ENCODE measurements around the gene UQCRC1. TPM values are rescaled to one million over a fixed set of nuclear protein-coding genes. Genes with fewer than 3 reads are reported as not detected.

Gene UQCRC1
- total RNA-seq, 1 experiment from 2014 or later, result 227 TPM

DNA sequence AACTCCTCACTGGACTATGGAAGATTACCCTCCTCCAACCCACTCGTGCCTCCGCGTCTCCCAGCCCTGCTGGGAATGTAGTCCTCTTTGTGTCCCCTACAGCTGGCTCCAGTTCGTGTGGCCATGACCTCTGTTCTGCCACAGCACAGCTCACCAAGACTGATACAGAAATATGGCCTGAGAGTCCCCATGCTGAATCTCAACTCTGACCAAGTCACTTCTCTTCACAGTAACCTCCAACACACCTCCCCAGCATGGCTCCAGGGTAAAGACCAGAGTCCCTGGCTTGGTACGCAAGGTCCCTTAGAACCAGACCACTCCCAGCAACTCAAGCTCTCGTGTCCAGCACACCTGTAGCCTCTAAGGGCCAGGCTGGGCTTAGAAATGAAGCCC lies 12.0 kb downstream of the UQCRC1 start:
- ChIA-PET POLR2A (no interaction called here), CTCF (no interaction called here)
- ATAC-seq (no peak), DNase-seq (ENCODE audit: low read depth, low spot score) (no peak)
- H3K36me3 ChIP-seq (ENCODE audit: control insufficient read depth, insufficient read depth, low read length), result no peaks in the 10 kb centered on the region
- H3K4me1 ChIP-seq (ENCODE audit: control insufficient read depth, insufficient read depth, low read length), result peaks cover 34% of the 10 kb centered on the region
- H3K27me3 ChIP-seq (ENCODE audit: control insufficient read depth, insufficient read depth, low read length), result no peaks in the 10 kb centered on the region
- no peak overlapping the region for H3K4me3 ChIP-seq (ENCODE audit: low read depth in 2 of 2, low read length in 2 of 2)
- BruUV-seq (replicated peaks), result no TSS peak
- in situ Hi-C loops (cut with HindIII; ENCODE audit: low pct_unique_long_range_greater_than_20kb, low sequenced_read_pairs), result no loop called here
- H3K27ac ChIP-seq (ENCODE audit: low read length), result no peak overlapping the region
- intact Hi-C loops (cut with micrococcal nuclease; ENCODE audit: unreplicated experiment), result no loop called here
- H3K9me3 ChIP-seq (ENCODE audit: control insufficient read depth, insufficient read depth, low read depth, low read length), result no peaks in the 10 kb centered on the region
- TF ChIP-seq, protein P1, sequence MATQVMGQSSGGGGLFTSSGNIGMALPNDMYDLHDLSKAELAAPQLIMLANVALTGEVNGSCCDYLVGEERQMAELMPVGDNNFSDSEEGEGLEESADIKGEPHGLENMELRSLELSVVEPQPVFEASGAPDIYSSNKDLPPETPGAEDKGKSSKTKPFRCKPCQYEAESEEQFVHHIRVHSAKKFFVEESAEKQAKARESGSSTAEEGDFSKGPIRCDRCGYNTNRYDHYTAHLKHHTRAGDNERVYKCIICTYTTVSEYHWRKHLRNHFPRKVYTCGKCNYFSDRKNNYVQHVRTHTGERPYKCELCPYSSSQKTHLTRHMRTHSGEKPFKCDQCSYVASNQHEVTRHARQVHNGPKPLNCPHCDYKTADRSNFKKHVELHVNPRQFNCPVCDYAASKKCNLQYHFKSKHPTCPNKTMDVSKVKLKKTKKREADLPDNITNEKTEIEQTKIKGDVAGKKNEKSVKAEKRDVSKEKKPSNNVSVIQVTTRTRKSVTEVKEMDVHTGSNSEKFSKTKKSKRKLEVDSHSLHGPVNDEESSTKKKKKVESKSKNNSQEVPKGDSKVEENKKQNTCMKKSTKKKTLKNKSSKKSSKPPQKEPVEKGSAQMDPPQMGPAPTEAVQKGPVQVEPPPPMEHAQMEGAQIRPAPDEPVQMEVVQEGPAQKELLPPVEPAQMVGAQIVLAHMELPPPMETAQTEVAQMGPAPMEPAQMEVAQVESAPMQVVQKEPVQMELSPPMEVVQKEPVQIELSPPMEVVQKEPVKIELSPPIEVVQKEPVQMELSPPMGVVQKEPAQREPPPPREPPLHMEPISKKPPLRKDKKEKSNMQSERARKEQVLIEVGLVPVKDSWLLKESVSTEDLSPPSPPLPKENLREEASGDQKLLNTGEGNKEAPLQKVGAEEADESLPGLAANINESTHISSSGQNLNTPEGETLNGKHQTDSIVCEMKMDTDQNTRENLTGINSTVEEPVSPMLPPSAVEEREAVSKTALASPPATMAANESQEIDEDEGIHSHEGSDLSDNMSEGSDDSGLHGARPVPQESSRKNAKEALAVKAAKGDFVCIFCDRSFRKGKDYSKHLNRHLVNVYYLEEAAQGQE (IDR thresholded peaks at IDR 0.05; ENCODE audit: insufficient read depth in 1 of 2, low read depth in 2 of 2, low read length in 1 of 2), result no peak
- no peak for TF ChIP-seq TCF7L2 (IDR thresholded peaks at IDR 0.05; ENCODE audit: low read depth, low read length)
- no peak for TF ChIP-seq SIN3A (IDR thresholded peaks at IDR 0.05; ENCODE audit: borderline replicate concordance, insufficient read depth, low read depth, low read length)
- TF ChIP-seq POLR2AphosphoS5 (IDR thresholded peaks at IDR 0.05; ENCODE audit: low read depth, low read length), result no peak
- TF ChIP-seq, protein P2, sequence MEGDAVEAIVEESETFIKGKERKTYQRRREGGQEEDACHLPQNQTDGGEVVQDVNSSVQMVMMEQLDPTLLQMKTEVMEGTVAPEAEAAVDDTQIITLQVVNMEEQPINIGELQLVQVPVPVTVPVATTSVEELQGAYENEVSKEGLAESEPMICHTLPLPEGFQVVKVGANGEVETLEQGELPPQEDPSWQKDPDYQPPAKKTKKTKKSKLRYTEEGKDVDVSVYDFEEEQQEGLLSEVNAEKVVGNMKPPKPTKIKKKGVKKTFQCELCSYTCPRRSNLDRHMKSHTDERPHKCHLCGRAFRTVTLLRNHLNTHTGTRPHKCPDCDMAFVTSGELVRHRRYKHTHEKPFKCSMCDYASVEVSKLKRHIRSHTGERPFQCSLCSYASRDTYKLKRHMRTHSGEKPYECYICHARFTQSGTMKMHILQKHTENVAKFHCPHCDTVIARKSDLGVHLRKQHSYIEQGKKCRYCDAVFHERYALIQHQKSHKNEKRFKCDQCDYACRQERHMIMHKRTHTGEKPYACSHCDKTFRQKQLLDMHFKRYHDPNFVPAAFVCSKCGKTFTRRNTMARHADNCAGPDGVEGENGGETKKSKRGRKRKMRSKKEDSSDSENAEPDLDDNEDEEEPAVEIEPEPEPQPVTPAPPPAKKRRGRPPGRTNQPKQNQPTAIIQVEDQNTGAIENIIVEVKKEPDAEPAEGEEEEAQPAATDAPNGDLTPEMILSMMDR (IDR thresholded peaks at IDR 0.05), result no peak

DNA sequence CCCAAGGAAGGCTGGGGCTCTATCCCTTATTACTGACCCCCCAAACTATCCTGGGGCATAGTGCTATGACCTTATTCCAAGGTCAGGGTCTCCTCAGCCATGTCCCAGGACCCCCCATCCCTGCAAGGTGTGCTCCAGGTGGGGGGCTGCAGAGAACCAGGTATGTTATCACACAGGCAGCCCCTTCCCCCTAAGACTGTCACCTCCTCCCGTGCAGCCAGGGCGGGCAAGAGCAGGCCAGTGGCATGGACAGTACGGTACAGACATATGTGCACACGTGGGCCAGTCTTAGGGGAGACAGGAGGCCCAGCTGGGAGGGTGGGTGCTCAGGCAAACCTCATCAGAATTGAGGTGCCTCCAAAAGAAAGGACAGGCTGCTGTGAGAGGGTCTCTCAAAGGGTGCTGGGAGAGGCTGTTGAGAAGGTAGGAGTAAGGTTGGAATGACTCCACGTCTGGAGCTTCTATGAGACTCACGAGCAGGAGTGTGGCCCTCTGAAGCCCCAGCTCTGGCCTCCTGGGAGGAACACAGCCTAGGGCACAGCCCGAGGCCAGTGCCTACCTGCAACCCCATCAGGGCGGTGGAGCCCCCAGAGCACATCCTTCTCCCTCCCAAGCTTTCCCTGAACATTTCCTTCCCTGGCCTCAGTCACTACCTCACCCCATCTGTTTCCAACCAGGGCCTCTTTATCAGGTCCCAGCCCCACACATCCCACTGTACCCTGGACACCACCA lies 12.6 kb downstream of the UQCRC1 start:
- intact Hi-C loops (cut with micrococcal nuclease; ENCODE audit: unreplicated experiment), result no loop called here
- H3K4me3 ChIP-seq (ENCODE audit: low read depth in 2 of 2, low read length in 2 of 2), result no peak overlapping the region
- peaks cover 34% of the 10 kb centered on the region for H3K4me1 ChIP-seq (ENCODE audit: control insufficient read depth, insufficient read depth, low read length)
- DNase-seq (ENCODE audit: low read depth, low spot score) (no peak), ATAC-seq (no peak)
- ChIA-PET CTCF (no interaction called here), POLR2A (no interaction called here)
- no peaks in the 10 kb centered on the region for H3K27me3 ChIP-seq (ENCODE audit: control insufficient read depth, insufficient read depth, low read length)
- H3K27ac ChIP-seq (ENCODE audit: low read length), result no peak overlapping the region
- H3K9me3 ChIP-seq (ENCODE audit: control insufficient read depth, insufficient read depth, low read depth, low read length), result no peaks in the 10 kb centered on the region
- in situ Hi-C loops (cut with HindIII; ENCODE audit: low pct_unique_long_range_greater_than_20kb, low sequenced_read_pairs), result no loop called here
- no peaks in the 10 kb centered on the region for H3K36me3 ChIP-seq (ENCODE audit: control insufficient read depth, insufficient read depth, low read length)
- no TSS peak for BruUV-seq (replicated peaks)
- TF ChIP-seq, protein P1 (IDR thresholded peaks at IDR 0.05; ENCODE audit: insufficient read depth in 1 of 2, low read depth in 2 of 2, low read length in 1 of 2), result no peak
- TF ChIP-seq SIN3A (IDR thresholded peaks at IDR 0.05; ENCODE audit: borderline replicate concordance, insufficient read depth, low read depth, low read length), result no peak
- TF ChIP-seq TCF7L2 (IDR thresholded peaks at IDR 0.05; ENCODE audit: low read depth, low read length), result no peak
- TF ChIP-seq, protein P2 (IDR thresholded peaks at IDR 0.05), result no peak
- no peak for TF ChIP-seq POLR2AphosphoS5 (IDR thresholded peaks at IDR 0.05; ENCODE audit: low read depth, low read length)
